ENCODE measurements around the gene ZNF428. TPM values are rescaled to one million over a fixed set of nuclear protein-coding genes. Genes with fewer than 3 reads are reported as not detected.
"Not testable (repeated sequence)": the region's sequence is repeated elsewhere in the genome, so short reads cannot be mapped to it uniquely, and the experiment has no call there.

The ZNF428 gene
- total and polyA plus RNA-seq, 7 donors = 12.4 to 39.0 (median 27.9) TPM

- no peak for DNase-seq
- no peaks in the 10 kb centered on the region for H3K9me3 ChIP-seq
- H3K36me3 ChIP-seq (ENCODE audit: insufficient read depth in 1 of 2, low read depth in 1 of 2) = no peaks in the 10 kb centered on the region
- no peak overlapping the region for H3K27ac ChIP-seq
- H3K27me3 ChIP-seq (ENCODE audit: insufficient read depth in 3 of 3, low read length in 2 of 3) = peaks cover 0 to 10% (median 5%) of the 10 kb centered on the region in 3 donors
- H3K4me3 ChIP-seq = peak overlapping the region; percentile 59
- H3K4me1 ChIP-seq = no peaks in the 10 kb centered on the region
- intact Hi-C loops (cut with DNase I) = no loop called here
- 70 to 72% (median 71%) methylated on average over 13 of the region's 13 CpGs for WGBS, 3 donors
- TF ChIP-seq CTCF (IDR thresholded peaks at IDR 0.05) = no peak
- no peak for ATAC-seq
Observed at GRCh38 chr19:43638214-43638994, 19.0 kb upstream of the ZNF428 start.

GRCh38 chr19:43636121-43636683, 16.8 kb upstream of the ZNF428 start:
- Histone ChIP-seq H3K9me3 (no peaks in the 10 kb centered on the region), H3K4me3 (no peak overlapping the region), H3K36me3 (ENCODE audit: insufficient read depth in 1 of 2, low read depth in 1 of 2) (no peaks in the 10 kb centered on the region), H3K4me1 (no peaks in the 10 kb centered on the region), H3K27me3 (ENCODE audit: insufficient read depth in 3 of 3, low read length in 2 of 3) (peaks cover 0 to 8% (median under 1%) of the 10 kb centered on the region in 3 donors), H3K27ac (no peak overlapping the region)
- 78 to 83% (median 83%) methylated on average over 14 of the region's 14 CpGs for WGBS, 3 donors
- DNase-seq (no peak), ATAC-seq (no peak)
- intact Hi-C loops (cut with DNase I) = no loop called here
- TF ChIP-seq CTCF (IDR thresholded peaks at IDR 0.05) = no peak

GRCh38 chr19:43635561-43635940, 16.1 kb upstream of the ZNF428 start:
- H3K9me3 ChIP-seq; H3K27me3 ChIP-seq (ENCODE audit: insufficient read depth in 3 of 3, low read length in 2 of 3); H3K4me1 ChIP-seq; H3K27ac ChIP-seq; intact Hi-C loops (cut with DNase I); H3K4me3 ChIP-seq; DNase-seq; H3K36me3 ChIP-seq (ENCODE audit: insufficient read depth in 1 of 2, low read depth in 1 of 2); ATAC-seq: not testable (repeated sequence)
- WGBS, 3 donors = 48 to 61% (median 49%) methylated on average over 2 of the region's 2 CpGs

GRCh38 chr19:43634872-43635560, 15.6 kb upstream of the ZNF428 start:
- peaks cover 0 to 3% (median 0%) of the 10 kb centered on the region in 3 donors for H3K27me3 ChIP-seq (ENCODE audit: insufficient read depth in 3 of 3, low read length in 2 of 3)
- no peak for DNase-seq
- intact Hi-C loops (cut with DNase I) = no loop called here
- H3K36me3 ChIP-seq (ENCODE audit: insufficient read depth in 1 of 2, low read depth in 1 of 2) = no peaks in the 10 kb centered on the region
- H3K4me3 ChIP-seq = no peak overlapping the region
- no peaks in the 10 kb centered on the region for H3K9me3 ChIP-seq
- ATAC-seq = no peak
- no peak for TF ChIP-seq CTCF (IDR thresholded peaks at IDR 0.05)
- WGBS, 3 donors = 17 to 29% (median 18%) methylated on average over 16 to 17 of the region's 17 CpGs
- no peaks in the 10 kb centered on the region for H3K4me1 ChIP-seq
- no peak overlapping the region for H3K27ac ChIP-seq

GRCh38 chr19:43634506-43634871, 15.1 kb upstream of the ZNF428 start:
- no peaks in the 10 kb centered on the region for H3K9me3 ChIP-seq
- no peak overlapping the region for H3K4me3 ChIP-seq
- TF ChIP-seq CTCF (IDR thresholded peaks at IDR 0.05) = no peak
- intact Hi-C loops (cut with DNase I) = no loop called here
- no peak overlapping the region for H3K27ac ChIP-seq
- H3K27me3 ChIP-seq (ENCODE audit: insufficient read depth in 3 of 3, low read length in 2 of 3) = peaks cover 0 to 3% (median 0%) of the 10 kb centered on the region in 3 donors
- DNase-seq (no peak), ATAC-seq (no peak)
- WGBS, 3 donors = 43 to 52% (median 50%) methylated on average over 5 of the region's 5 CpGs
- H3K36me3 ChIP-seq (ENCODE audit: insufficient read depth in 1 of 2, low read depth in 1 of 2) = no peaks in the 10 kb centered on the region
- no peaks in the 10 kb centered on the region for H3K4me1 ChIP-seq

All from psoas muscle (tissue), 8 donors.